ENCODE data around the gene FAM50A.

FAM50A gene

DNA sequence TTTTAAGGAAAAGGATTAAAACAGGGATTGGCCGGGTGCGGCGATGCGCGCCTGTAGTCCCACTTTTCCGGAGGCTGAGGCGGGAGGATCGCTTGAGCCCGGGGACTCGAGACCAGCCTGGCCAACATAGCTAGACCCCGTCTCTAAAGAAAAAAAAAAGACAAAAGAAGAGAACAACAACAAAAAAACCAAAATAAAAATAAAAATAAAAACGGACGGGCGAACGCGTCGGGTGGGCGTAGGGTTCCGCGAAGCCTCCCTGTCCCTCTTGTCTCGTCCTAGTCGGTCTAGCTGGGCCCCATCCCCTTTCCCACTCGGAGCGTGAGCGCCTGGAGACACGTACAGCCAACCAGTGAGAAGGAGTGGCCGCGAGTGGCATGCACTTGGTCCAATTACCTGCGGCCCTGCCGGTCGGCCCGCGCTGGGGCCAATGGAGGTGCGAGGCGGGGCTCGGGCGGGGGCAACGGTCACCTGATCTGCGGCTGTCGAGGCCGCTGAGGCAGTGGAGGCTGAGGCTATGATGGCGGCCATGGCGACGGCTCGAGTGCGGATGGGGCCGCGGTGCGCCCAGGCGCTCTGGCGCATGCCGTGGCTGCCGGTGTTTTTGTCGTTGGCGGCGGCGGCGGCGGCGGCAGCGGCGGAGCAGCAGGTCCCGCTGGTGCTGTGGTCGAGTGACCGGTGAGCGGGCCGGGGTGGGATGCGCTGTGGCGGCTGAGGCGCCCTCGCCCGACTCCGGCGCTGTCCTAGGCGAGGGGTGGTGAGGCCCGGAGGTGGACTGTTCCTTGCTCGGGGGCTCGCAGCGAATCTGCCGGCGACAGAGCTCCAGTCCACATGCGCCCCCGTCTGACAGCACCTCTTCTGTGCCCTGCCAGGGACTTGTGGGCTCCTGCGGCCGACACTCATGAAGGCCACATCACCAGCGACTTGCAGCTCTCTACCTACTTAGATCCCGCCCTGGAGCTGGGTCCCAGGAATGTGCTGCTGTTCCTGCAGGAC is 15.5 kb upstream of the FAM50A start, which contains the start of gene ATP6AP1 (continued):
- TF ChIP-seq, protein P1, sequence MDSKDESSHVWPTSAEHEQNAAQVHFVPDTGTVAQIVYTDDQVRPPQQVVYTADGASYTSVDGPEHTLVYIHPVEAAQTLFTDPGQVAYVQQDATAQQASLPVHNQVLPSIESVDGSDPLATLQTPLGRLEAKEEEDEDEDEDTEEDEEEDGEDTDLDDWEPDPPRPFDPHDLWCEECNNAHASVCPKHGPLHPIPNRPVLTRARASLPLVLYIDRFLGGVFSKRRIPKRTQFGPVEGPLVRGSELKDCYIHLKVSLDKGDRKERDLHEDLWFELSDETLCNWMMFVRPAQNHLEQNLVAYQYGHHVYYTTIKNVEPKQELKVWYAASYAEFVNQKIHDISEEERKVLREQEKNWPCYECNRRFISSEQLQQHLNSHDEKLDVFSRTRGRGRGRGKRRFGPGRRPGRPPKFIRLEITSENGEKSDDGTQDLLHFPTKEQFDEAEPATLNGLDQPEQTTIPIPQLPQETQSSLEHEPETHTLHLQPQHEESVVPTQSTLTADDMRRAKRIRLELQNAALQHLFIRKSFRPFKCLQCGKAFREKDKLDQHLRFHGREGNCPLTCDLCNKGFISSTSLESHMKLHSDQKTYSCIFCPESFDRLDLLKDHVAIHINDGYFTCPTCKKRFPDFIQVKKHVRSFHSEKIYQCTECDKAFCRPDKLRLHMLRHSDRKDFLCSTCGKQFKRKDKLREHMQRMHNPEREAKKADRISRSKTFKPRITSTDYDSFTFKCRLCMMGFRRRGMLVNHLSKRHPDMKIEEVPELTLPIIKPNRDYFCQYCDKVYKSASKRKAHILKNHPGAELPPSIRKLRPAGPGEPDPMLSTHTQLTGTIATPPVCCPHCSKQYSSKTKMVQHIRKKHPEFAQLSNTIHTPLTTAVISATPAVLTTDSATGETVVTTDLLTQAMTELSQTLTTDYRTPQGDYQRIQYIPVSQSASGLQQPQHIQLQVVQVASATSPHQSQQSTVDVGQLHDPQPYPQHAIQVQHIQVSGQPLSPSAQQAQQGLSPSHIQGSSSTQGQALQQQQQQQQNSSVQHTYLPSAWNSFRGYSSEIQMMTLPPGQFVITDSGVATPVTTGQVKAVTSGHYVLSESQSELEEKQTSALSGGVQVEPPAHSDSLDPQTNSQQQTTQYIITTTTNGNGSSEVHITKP (tag by site-specific recombination; IDR thresholded peaks at IDR 0.05): peak; percentile 54
- TF ChIP-seq BCL11B (tag by site-specific recombination; IDR thresholded peaks at IDR 0.05; ENCODE audit: low read depth) (no peak), ZFP3 (tag by site-specific recombination; IDR thresholded peaks at IDR 0.05; ENCODE audit: low read depth) (no peak)

DNA sequence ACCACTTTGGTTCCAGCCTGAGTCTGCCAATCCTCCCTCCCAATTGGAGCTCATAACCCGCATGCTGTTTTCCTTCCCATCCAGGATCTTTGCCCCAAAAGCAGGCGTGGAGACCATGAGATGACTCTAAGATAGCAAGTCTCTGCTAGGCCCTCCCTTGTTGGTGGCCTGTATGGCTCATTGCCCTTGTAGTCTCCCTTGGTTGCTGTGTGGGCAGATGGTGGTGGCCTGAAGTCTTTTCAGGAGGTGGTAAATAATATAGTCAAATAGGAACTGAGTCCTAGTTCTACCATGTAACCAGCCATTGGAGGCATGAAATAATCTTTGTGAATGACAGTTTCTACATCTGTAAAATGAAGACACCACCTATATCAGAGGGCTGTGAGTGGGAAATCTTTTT is 14.2 kb upstream of the FAM50A start:
- no peaks in the 10 kb centered on the region for H3K9me3 ChIP-seq (ENCODE audit: control insufficient read depth, insufficient read depth, low read depth, low read length)
- no peak overlapping the region for H3K27ac ChIP-seq (ENCODE audit: extremely low read depth, low read depth, low read length)
- peak overlapping the region; percentile 10 for H3K4me3 ChIP-seq (ENCODE audit: low read depth, low read length)
- no peaks in the 10 kb centered on the region for H3K4me1 ChIP-seq (ENCODE audit: control insufficient read depth, insufficient read depth, low read length)
- POLR2A ChIA-PET: interaction anchor here (0.8 to 2.1 kb wide), 3 partner anchors 18 to 27 kb away, joined by 3 to 7 read pairs (median 3); no protein-coding TSS in a partner anchor
- TF ChIP-seq ZNF175 (tag by site-specific recombination; IDR thresholded peaks at IDR 0.05): no peak
- no peak for TF ChIP-seq BCL11A (tag by site-specific recombination; IDR thresholded peaks at IDR 0.05; ENCODE audit: low read depth)
- no peak for TF ChIP-seq ZNF423 (tag by site-specific recombination; IDR thresholded peaks at IDR 0.05)
- TF ChIP-seq ZNF174 (tag by site-specific recombination; IDR thresholded peaks at IDR 0.05): no peak
- TF ChIP-seq ZNF596 (tag by site-specific recombination; IDR thresholded peaks at IDR 0.05): no peak
- TF ChIP-seq, protein P2, sequence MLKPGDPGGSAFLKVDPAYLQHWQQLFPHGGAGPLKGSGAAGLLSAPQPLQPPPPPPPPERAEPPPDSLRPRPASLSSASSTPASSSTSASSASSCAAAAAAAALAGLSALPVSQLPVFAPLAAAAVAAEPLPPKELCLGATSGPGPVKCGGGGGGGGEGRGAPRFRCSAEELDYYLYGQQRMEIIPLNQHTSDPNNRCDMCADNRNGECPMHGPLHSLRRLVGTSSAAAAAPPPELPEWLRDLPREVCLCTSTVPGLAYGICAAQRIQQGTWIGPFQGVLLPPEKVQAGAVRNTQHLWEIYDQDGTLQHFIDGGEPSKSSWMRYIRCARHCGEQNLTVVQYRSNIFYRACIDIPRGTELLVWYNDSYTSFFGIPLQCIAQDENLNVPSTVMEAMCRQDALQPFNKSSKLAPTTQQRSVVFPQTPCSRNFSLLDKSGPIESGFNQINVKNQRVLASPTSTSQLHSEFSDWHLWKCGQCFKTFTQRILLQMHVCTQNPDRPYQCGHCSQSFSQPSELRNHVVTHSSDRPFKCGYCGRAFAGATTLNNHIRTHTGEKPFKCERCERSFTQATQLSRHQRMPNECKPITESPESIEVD (tag by site-specific recombination; IDR thresholded peaks at IDR 0.05): no peak
- no peak for TF ChIP-seq ZNF274 (IDR thresholded peaks at IDR 0.05; ENCODE audit: low read length)
- TF ChIP-seq ZNF274 (tag by site-specific recombination; IDR thresholded peaks at IDR 0.05; ENCODE audit: borderline replicate concordance): no peak
- TF ChIP-seq, protein P3, sequence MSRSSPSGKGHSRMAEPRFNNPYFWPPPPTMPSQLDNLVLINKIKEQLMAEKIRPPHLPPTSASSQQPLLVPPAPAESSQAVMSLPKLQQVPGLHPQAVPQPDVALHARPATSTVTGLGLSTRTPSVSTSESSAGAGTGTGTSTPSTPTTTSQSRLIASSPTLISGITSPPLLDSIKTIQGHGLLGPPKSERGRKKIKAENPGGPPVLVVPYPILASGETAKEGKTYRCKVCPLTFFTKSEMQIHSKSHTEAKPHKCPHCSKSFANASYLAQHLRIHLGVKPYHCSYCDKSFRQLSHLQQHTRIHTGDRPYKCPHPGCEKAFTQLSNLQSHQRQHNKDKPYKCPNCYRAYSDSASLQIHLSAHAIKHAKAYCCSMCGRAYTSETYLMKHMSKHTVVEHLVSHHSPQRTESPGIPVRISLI (tag by site-specific recombination; IDR thresholded peaks at IDR 0.05): no peak
- no peak for TF ChIP-seq ZNF629 (tag by site-specific recombination; IDR thresholded peaks at IDR 0.05)
- peaks cover 0 to 38% of the 10 kb centered on the region in 2 experiments; a peak in 1 of 3 replicates for H3K36me3 ChIP-seq (ENCODE audit: control insufficient read depth in 2 of 2, insufficient read depth in 1 of 2, low read length in 2 of 2)
- CTCF ChIA-PET: interaction anchor here (0.6 to 1.1 kb wide), 2 partner anchors 14 to 97 kb away, joined by 4 read pairs; no protein-coding TSS in a partner anchor

DNA sequence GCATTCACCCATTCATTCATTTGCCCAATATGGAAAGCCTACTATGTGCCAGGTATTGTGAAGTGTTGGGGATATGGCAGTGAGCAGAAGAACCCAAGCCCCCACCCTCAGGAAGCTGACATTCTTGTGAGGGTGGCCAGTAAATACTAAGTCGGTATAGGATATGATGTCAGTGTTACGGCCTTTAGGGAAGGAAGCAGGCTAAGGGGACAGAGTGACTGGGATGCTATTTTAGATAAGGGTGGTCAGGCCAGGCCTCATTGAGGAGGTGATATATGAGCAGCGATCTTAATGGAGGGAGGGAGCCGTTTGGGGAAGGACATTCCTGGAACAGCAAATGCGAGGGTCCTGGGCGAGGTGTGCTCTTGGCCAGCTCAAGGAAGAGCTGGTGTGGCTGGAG is 13.5 kb upstream of the FAM50A start:
- no peaks in the 10 kb centered on the region for H3K9me3 ChIP-seq (ENCODE audit: control insufficient read depth, insufficient read depth, low read depth, low read length)
- TF ChIP-seq ZNF664 (tag by site-specific recombination; IDR thresholded peaks at IDR 0.05): no peak
- no peak for TF ChIP-seq SP3 (tag by site-specific recombination; IDR thresholded peaks at IDR 0.05)
- TF ChIP-seq ZNF311 (tag by site-specific recombination; IDR thresholded peaks at IDR 0.05; ENCODE audit: borderline replicate concordance): no peak
- peak; percentile 38 for TF ChIP-seq ZNF341 (tag by site-specific recombination; IDR thresholded peaks at IDR 0.05; ENCODE audit: low read depth)
- POLR2A ChIA-PET: no interaction called here
- H3K4me1 ChIP-seq (ENCODE audit: control insufficient read depth, insufficient read depth, low read length): no peaks in the 10 kb centered on the region
- H3K4me3 ChIP-seq (ENCODE audit: low read depth, low read length): no peak overlapping the region
- no peak overlapping the region for H3K27ac ChIP-seq (ENCODE audit: extremely low read depth, low read depth, low read length)
- H3K36me3 ChIP-seq (ENCODE audit: control insufficient read depth in 2 of 2, insufficient read depth in 1 of 2, low read length in 2 of 2): peaks cover 0 to 46% of the 10 kb centered on the region in 2 experiments; a peak in 1 of 3 replicates
- CTCF ChIA-PET: interaction anchor here (0.6 kb wide), 1 partner anchor 15 kb away, joined by 4 read pairs; no protein-coding TSS in a partner anchor
